Natural killer cell (primary cell): ENCODE data around the gene KRTAP17-1. TPM values are rescaled to one million over a fixed set of nuclear protein-coding genes. Genes with fewer than 3 reads are reported as not detected.

Experiments
- ATAC-seq, 3 donors: fragments of 150-1000 bp in 2 of 3; fragments of 200-7000 bp in 1 of 3; cut with Tn5 transposase; 1 replicate in 1 of 3; 2 replicates in 2 of 3; pipeline ENCODE4 v1.10.0; 2021; ENCODE audit warnings: mild to moderate bottlenecking in 2 of 3, moderate library complexity in 2 of 3
- DNase-seq, 2 donors: peaks; one replicate each; pipeline versions ENCODE4 v3.0.0 to v3.0.0-alpha.2; 2013 to 2021; ENCODE audit warnings: mixed read lengths in 1 of 2
- H3K27ac ChIP-seq: one replicate; pipeline ENCODE4 v1.5.1; 2013; ENCODE audit warnings: mild to moderate bottlenecking, low read length
- H3K27me3 ChIP-seq: one replicate; pipeline ENCODE4 v1.6.1; 2013; ENCODE audit warnings: low read length; ENCODE audit not compliant: control insufficient read depth, insufficient read depth
- H3K36me3 ChIP-seq: one replicate; pipeline ENCODE4 v1.6.1; 2013; ENCODE audit warnings: low read length; ENCODE audit not compliant: control insufficient read depth, insufficient read depth
- H3K4me1 ChIP-seq: one replicate; pipeline ENCODE4 v1.6.1; 2013; ENCODE audit warnings: low read length; ENCODE audit not compliant: control insufficient read depth, insufficient read depth
- H3K4me3 ChIP-seq: one replicate; pipeline ENCODE4 v1.5.1; 2013; ENCODE audit warnings: low read length
- H3K9me3 ChIP-seq: one replicate; pipeline ENCODE4 v1.6.1; 2013; ENCODE audit warnings: low read length; ENCODE audit not compliant: control insufficient read depth, insufficient read depth
- H3K27ac Mint-ChIP-seq, 2 donors: one replicate each; pipeline ENCODE4 v1.8.0; 2022; ENCODE audit warnings: mild to moderate bottlenecking in 2 of 2, mixed read lengths in 2 of 2, moderate library complexity in 1 of 2
- H3K27me3 Mint-ChIP-seq, 2 donors: one replicate each; pipeline ENCODE4 v1.8.0; 2022; ENCODE audit warnings: low read depth in 2 of 2, mixed read lengths in 2 of 2
- H3K36me3 Mint-ChIP-seq: one replicate; pipeline ENCODE4 v1.8.0; 2022; ENCODE audit warnings: mixed read lengths
- H3K4me1 Mint-ChIP-seq, 2 donors: one replicate each; pipeline ENCODE4 v1.8.0; 2022; ENCODE audit warnings: mixed read lengths in 2 of 2
- H3K4me3 Mint-ChIP-seq: one replicate; pipeline ENCODE4 v1.8.0; 2022; ENCODE audit warnings: mild to moderate bottlenecking, moderate library complexity, mixed read lengths
- H3K9me3 Mint-ChIP-seq, 2 donors: one replicate each; pipeline ENCODE4 v1.8.0; 2022; ENCODE audit warnings: mixed read lengths in 2 of 2
- WGBS: methylation state at CpG from one replicate; pipeline ENCODE4 v1.1.7; 2013; ENCODE audit warnings: missing lambda C conversion rate; ENCODE audit not compliant: insufficient coverage; 5-methylcytosine and 5-hydroxymethylcytosine counted together
- intact Hi-C: fragments of 100-400 bp; cut with micrococcal nuclease; formaldehyde crosslinking; loops from one replicate; pipeline ENCODE4 v1.14.2; 2022
- total RNA-seq, 4 donors: library from RNA; stranded (reverse); fragments of 120-200 nt in 1 of 4; gene quantifications; one replicate each; pipeline versions ENCODE4 v1.2.3 to v1.2.4, GENCODE V29; 2013 to 2022
- TF ChIP-seq, protein P1 (sequence below): fragments of 200-600 bp; IDR thresholded peaks from one replicate; pipeline ENCODE4 v1.8.0; 2022; ENCODE audit warnings: antibody characterized with exemption

Gene KRTAP17-1
- total RNA-seq, 3 donors from 2014 or later (not counting 1 experiment from before 2014, with no cell fraction given): not detected

- TF ChIP-seq, protein P1, sequence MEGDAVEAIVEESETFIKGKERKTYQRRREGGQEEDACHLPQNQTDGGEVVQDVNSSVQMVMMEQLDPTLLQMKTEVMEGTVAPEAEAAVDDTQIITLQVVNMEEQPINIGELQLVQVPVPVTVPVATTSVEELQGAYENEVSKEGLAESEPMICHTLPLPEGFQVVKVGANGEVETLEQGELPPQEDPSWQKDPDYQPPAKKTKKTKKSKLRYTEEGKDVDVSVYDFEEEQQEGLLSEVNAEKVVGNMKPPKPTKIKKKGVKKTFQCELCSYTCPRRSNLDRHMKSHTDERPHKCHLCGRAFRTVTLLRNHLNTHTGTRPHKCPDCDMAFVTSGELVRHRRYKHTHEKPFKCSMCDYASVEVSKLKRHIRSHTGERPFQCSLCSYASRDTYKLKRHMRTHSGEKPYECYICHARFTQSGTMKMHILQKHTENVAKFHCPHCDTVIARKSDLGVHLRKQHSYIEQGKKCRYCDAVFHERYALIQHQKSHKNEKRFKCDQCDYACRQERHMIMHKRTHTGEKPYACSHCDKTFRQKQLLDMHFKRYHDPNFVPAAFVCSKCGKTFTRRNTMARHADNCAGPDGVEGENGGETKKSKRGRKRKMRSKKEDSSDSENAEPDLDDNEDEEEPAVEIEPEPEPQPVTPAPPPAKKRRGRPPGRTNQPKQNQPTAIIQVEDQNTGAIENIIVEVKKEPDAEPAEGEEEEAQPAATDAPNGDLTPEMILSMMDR: no peak
- Mint-ChIP-seq H3K4me3 (no peak overlapping the region), H3K27me3 (peaks cover 0 to 3% of the 10 kb centered on the region in 2 donors), H3K27ac (no peak overlapping the region), H3K9me3 (no peaks in the 10 kb centered on the region), H3K4me1 (no peaks in the 10 kb centered on the region), H3K36me3 (no peaks in the 10 kb centered on the region)
- H3K9me3 ChIP-seq: no peaks in the 10 kb centered on the region
- H3K4me3 ChIP-seq: no peak overlapping the region
- H3K27ac ChIP-seq: no peak overlapping the region
- WGBS: 71% methylated on average over 18 of the region's 18 CpGs
- no peaks in the 10 kb centered on the region for H3K36me3 ChIP-seq
- ATAC-seq (no peak), DNase-seq (peak in 1 of 2 donors; percentile 63)
- peaks cover 32% of the 10 kb centered on the region for H3K4me1 ChIP-seq
- no peaks in the 10 kb centered on the region for H3K27me3 ChIP-seq
- intact Hi-C loops: loop anchor here (10.0 kb wide), 2 partner anchors 422 to 522 kb away; no protein-coding TSS in a partner anchor
Observed at GRCh38 chr17:41326173-41327145, 10.9 kb upstream of the KRTAP17-1 start.

- H3K27me3 Mint-ChIP-seq: peaks cover 0 to 3% of the 10 kb centered on the region in 2 donors
- H3K4me3 Mint-ChIP-seq: no peak overlapping the region
- ATAC-seq: no peak
- H3K4me3 ChIP-seq: no peak overlapping the region
- H3K27ac Mint-ChIP-seq: no peak overlapping the region
- no peak for DNase-seq
- no peaks in the 10 kb centered on the region for H3K9me3 Mint-ChIP-seq
- H3K36me3 ChIP-seq: no peaks in the 10 kb centered on the region
- H3K27me3 ChIP-seq: no peaks in the 10 kb centered on the region
- TF ChIP-seq, protein P1: no peak
- no peaks in the 10 kb centered on the region for H3K9me3 ChIP-seq
- intact Hi-C loops: loop anchor here (10.0 kb wide), 2 partner anchors 421 to 521 kb away; no protein-coding TSS in a partner anchor
- H3K27ac ChIP-seq: no peak overlapping the region
- peaks cover 32% of the 10 kb centered on the region for H3K4me1 ChIP-seq
- WGBS: 84% methylated on average over 6 of the region's 6 CpGs
- no peaks in the 10 kb centered on the region for H3K4me1 Mint-ChIP-seq
- no peaks in the 10 kb centered on the region for H3K36me3 Mint-ChIP-seq
Observed at GRCh38 chr17:41325611-41326010, 10.1 kb upstream of the KRTAP17-1 start.

DNA sequence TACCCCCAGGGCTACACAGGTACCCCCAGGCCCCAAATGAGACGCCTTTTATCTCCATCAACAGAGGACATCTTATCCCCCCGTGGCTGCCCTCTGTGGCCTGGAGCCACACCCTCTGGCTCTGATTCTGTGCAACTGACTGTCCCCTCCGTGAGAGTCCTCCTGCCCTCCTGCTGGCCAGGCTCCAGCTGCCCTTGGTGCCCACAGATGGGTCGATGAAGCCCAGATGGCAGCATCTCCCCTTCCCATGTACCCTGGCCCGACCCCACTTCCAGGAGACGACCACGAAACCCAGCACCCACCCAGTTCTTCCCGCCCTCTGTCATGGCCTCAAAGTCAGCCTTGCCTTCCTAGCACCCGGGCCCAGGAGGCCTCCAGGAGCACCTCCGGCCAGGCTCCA, 9.6 kb upstream of the KRTAP17-1 start:
- intact Hi-C loops: loop anchor here (10.0 kb wide), 2 partner anchors 420 to 520 kb away; no protein-coding TSS in a partner anchor
- Mint-ChIP-seq H3K9me3 (no peaks in the 10 kb centered on the region), H3K27ac (no peak overlapping the region), H3K27me3 (peaks cover 0 to 3% of the 10 kb centered on the region in 2 donors), H3K4me1 (no peaks in the 10 kb centered on the region), H3K4me3 (no peak overlapping the region), H3K36me3 (no peaks in the 10 kb centered on the region)
- H3K4me1 ChIP-seq: peaks cover 32% of the 10 kb centered on the region
- H3K36me3 ChIP-seq: no peaks in the 10 kb centered on the region
- H3K9me3 ChIP-seq: no peaks in the 10 kb centered on the region
- TF ChIP-seq, protein P1: no peak
- DNase-seq: no peak
- H3K27me3 ChIP-seq: no peaks in the 10 kb centered on the region
- H3K27ac ChIP-seq: no peak overlapping the region
- 82% methylated on average over 10 of the region's 10 CpGs for whole genome bisulfite sequencing
- H3K4me3 ChIP-seq: no peak overlapping the region
- no peak for ATAC-seq
